Glomerular endothelial cell (primary cell): ENCODE measurements around the gene KDM4B. TPM values are rescaled to one million over a fixed set of nuclear protein-coding genes. Genes with fewer than 3 reads are reported as not detected.

ENCODE experiments used
- DNase-seq: peaks from one replicate; pipeline ENCODE4 v3.0.0-alpha.2; 2011; ENCODE audit warnings: low read depth, low spot score; ENCODE audit errors: extremely low read depth
- total RNA-seq: library from RNA; depleted of rRNA; stranded (reverse); fragments of >200 nt; gene quantifications from 2 replicates; pipeline ENCODE4 v1.2.3, GENCODE V29; 2015

Gene KDM4B
- total RNA-seq, 1 donor from 2014 or later, result 47.5 TPM

DNA sequence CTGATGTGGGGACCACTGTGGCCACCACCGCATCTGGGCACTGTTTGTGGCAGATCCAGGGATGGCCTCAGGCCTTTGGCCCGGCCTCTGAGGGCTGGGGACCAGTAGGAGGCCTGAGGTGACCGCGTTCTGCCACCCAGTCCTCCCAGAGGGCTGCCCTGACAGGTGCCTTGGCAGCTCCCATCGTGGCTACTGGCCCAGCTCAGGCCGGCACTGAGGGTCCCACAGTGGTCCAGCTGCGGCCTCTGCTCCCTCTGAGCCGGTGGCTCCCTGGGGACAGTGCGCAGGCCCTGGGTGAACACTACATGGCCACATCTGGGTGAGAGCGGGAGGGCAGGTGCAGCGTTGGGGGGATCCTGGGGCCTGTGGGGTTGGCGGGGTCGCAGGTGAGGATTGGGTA is 61.9 kb downstream of the KDM4B start:
- DNase-seq, result no peak

- no peak for DNase-seq
Measured at GRCh38 chr19:5031231-5032100, 62.6 kb downstream of the KDM4B start.

- DNase-seq, result no peak
Measured at GRCh38 chr19:5032101-5032967, 63.4 kb downstream of the KDM4B start.

DNA sequence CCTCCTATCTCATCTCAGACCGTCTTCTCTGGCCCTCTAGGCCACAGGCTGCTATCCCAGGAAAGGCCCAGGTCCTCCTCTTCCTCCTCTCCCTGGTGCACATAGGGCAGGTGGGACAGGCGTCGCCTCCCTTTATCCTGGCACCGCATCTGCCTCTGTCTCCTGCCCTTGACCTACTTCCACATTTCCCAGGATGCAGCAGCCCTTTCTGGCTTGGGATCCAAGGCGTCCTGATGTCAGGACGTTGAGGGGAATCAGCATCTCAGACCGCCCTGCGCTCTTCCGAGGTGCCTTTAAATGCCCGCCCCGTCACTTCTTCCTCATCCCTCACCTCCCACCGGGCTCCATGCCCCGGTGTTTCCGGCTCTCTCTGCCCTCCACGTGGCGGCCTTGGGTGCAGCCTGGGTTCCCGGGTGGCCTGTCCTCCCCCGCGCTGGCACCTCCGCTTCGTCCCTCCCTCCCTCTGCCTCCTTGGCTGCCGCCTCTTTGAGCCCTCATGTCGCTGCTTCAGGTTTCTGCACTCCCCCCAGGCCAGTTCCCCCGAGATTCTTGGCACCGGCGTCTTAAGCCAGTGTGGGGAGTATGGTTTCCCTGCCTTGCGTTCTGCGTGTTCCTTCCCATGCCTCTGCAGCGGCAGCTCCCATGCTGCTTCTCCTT is 66.3 kb downstream of the KDM4B start:
- no peak for DNase-seq

- no peak for DNase-seq
Measured at GRCh38 chr19:5035793-5036697, 67.1 kb downstream of the KDM4B start.

GRCh38 chr19:5036698-5037563 is 68.0 kb downstream of the KDM4B start:
- DNase-seq, result no peak

GRCh38 chr19:5037936-5038335 is 69.0 kb downstream of the KDM4B start:
- no peak for DNase-seq

DNA sequence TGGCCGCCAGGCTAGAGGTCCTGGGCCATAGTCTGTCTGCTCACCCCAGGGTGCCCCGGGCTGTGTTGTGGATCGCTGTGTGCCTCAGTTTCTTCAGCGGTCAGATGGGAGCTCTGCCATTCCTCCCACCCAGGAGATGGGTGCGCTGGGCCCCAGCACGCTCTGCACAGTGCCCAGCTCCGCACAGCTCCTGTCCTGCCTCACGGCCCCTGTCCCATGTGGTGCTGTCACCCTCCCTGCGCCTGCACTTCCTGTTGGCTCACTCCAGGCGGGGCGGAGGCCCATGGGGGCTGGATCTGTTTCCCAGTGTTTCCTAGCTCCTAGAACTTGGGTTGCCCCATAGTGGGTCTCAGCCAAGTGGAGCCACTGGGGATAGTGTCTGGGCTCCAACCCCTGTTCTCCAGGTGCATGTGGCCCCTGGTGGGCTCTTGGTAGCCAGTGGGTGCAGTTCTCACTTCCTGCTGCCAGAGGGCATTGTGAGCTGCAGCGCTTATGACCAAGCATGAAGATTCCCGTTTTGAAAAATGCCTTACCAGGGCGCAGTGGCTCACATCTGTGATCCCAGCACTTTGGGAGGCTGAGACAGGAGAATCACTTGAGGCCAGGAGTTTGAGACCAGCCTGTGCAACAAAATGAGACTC is 69.8 kb downstream of the KDM4B start:
- no peak for DNase-seq

GRCh38 chr19:5039642-5040543 is 71.0 kb downstream of the KDM4B start:
- no peak for DNase-seq

- DNase-seq, result no peak
Measured at GRCh38 chr19:5040544-5041167, 71.7 kb downstream of the KDM4B start.

DNA sequence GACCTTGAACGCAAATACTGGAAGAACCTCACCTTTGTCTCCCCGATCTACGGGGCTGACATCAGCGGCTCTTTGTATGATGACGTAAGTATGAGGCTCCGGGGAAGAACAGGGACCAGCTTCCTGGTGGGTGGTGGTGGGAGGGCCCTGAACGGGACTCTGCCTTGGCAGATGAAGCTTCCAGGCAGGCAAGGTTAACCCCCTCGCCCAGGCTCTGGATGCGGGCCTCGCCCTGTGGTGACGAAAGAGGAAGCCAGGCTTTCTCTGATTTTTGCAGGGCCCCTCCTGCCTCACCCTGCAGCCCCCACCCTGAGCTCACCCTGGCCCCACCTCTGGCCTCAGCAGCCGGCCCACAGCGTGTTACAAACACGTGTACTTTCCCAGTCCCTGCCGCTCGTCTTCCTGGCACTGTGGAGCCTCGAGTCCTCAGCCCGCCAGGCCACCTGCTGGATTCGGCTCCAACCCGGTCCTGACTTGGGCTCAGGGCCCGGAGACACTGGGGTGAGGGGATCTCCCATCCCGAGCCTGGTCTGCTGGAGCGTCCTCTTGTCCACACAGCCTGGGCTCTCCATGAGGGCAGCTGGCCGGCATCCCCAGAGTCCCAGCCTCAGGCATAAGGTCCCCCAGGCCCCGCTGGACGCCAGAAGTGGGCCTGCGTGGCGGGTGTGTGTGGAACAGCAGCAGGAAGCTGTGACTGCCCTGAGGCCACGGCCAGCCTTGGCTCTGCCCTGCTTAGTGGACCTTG is 72.4 kb downstream of the KDM4B start:
- DNase-seq, result no peak

GRCh38 chr19:5041913-5042187 is 72.9 kb downstream of the KDM4B start:
- no peak for DNase-seq

GRCh38 chr19:5042556-5042955 is 73.6 kb downstream of the KDM4B start:
- DNase-seq, result no peak

GRCh38 chr19:5045029-5045428 is 76.1 kb downstream of the KDM4B start:
- DNase-seq, result no peak

DNA sequence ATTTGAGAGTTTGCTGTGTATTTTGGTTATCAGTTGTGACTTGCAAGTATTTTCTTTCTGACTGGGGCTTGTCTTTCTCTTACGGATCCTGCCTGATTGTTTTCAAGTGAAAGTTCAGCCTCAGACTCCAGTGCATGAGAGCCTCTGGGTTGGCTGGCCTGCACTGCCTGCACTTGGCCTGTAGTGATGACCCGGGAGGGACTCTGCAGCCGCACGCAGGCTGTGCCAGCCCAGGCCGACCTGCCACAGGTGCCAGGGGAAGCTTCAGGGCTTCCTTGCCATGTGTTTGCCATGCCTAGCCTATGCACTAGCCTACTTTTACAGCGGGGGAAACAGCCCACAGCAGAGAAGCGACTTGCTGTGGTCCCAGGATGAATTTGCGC is 77.0 kb downstream of the KDM4B start:
- no peak for DNase-seq

GRCh38 chr19:5046339-5047039 is 77.6 kb downstream of the KDM4B start:
- no peak for DNase-seq
